Measurements from ENCODE around the gene CTNNAL1. TPM values are rescaled to one million over a fixed set of nuclear protein-coding genes. Genes with fewer than 3 reads are reported as not detected.
"Not testable (repeated sequence)": the region's sequence is repeated elsewhere in the genome, so short reads cannot be mapped to it uniquely, and the experiment has no call there.

CTNNAL1 gene
- total and polyA plus RNA-seq, 9 donors, result 23.9 to 37.1 (median 28.7) TPM

GRCh38 chr9:108937561-108938305 lies 75.6 kb downstream of the CTNNAL1 start:
- peaks cover 10% of the 10 kb centered on the region for H3K4me1 ChIP-seq (ENCODE audit: control insufficient read depth, insufficient read depth, low read length)
- WGBS (ENCODE audit: insufficient coverage), result 100% methylated on average over 1 of the region's 5 CpGs
- H3K4me3 ChIP-seq (ENCODE audit: low read length), result no peak overlapping the region
- no peaks in the 10 kb centered on the region for H3K9me3 ChIP-seq (replicated peaks; ENCODE audit: control insufficient read depth, low read depth, low read length)
- DNase-seq, result no peak
- H3K27ac ChIP-seq (ENCODE audit: low read length), result no peak overlapping the region
- peaks cover 3% of the 10 kb centered on the region for H3K36me3 ChIP-seq (ENCODE audit: control insufficient read depth, insufficient read depth, low read length)
- peaks cover 3% of the 10 kb centered on the region for H3K27me3 ChIP-seq (ENCODE audit: control insufficient read depth, insufficient read depth, low read length)

GRCh38 chr9:108934323-108934893 lies 78.9 kb downstream of the CTNNAL1 start, which contains the start of gene ABITRAM:
Gene ABITRAM, plus strand, starts transcription at chr9:108934400. Its CDS starts 87 bp downstream, at chr9:108934487.
- no peaks in the 10 kb centered on the region for H3K9me3 ChIP-seq (replicated peaks; ENCODE audit: control insufficient read depth, low read depth, low read length)
- DNase-seq, result peak; percentile 94
- peaks cover 3% of the 10 kb centered on the region for H3K36me3 ChIP-seq (ENCODE audit: control insufficient read depth, insufficient read depth, low read length)
- H3K4me1 ChIP-seq (ENCODE audit: control insufficient read depth, insufficient read depth, low read length), result peaks cover 13% of the 10 kb centered on the region
- 0% methylated on average over 41 of the region's 47 CpGs for WGBS (ENCODE audit: insufficient coverage)
- H3K27ac ChIP-seq (ENCODE audit: low read length), result peak within 1 kb of the TSS; percentile 88
- peaks cover 3% of the 10 kb centered on the region for H3K27me3 ChIP-seq (ENCODE audit: control insufficient read depth, insufficient read depth, low read length)
- peak within 1 kb of the TSS; percentile 97 for H3K4me3 ChIP-seq (ENCODE audit: low read length)

- peak within 1 kb of the TSS; percentile 88 for H3K27ac ChIP-seq (ENCODE audit: low read length)
- H3K4me1 ChIP-seq (ENCODE audit: control insufficient read depth, insufficient read depth, low read length), result peaks cover 13% of the 10 kb centered on the region
- peaks cover 3% of the 10 kb centered on the region for H3K36me3 ChIP-seq (ENCODE audit: control insufficient read depth, insufficient read depth, low read length)
- peak within 1 kb of the TSS; percentile 97 for H3K4me3 ChIP-seq (ENCODE audit: low read length)
- peaks cover 3% of the 10 kb centered on the region for H3K27me3 ChIP-seq (ENCODE audit: control insufficient read depth, insufficient read depth, low read length)
- under 1% methylated on average over 44 of the region's 48 CpGs for WGBS (ENCODE audit: insufficient coverage)
- peak; percentile 95 for DNase-seq
- H3K9me3 ChIP-seq (replicated peaks; ENCODE audit: control insufficient read depth, low read depth, low read length), result no peaks in the 10 kb centered on the region
Measured at GRCh38 chr9:108933718-108934322, 79.5 kb downstream of the CTNNAL1 start, which contains the start of gene ELP1. Gene ELP1, minus strand, starts transcription at chr9:108934124. Its CDS starts 2,978 bp downstream, at chr9:108931146.

- Histone ChIP-seq H3K27ac (ENCODE audit: low read length) (peak overlapping the region; percentile 88), H3K4me3 (ENCODE audit: low read length) (peak overlapping the region; percentile 97), H3K27me3 (ENCODE audit: control insufficient read depth, insufficient read depth, low read length) (peaks cover 3% of the 10 kb centered on the region), H3K4me1 (ENCODE audit: control insufficient read depth, insufficient read depth, low read length) (peaks cover 13% of the 10 kb centered on the region), H3K9me3 (replicated peaks; ENCODE audit: control insufficient read depth, low read depth, low read length) (no peaks in the 10 kb centered on the region), H3K36me3 (ENCODE audit: control insufficient read depth, insufficient read depth, low read length) (peaks cover 8% of the 10 kb centered on the region)
- DNase-seq, result peak; percentile 25
- WGBS (ENCODE audit: insufficient coverage), result under 1% methylated on average over 24 of the region's 25 CpGs
Measured at GRCh38 chr9:108933231-108933717, 80.0 kb downstream of the CTNNAL1 start.

- WGBS (ENCODE audit: insufficient coverage), result 71% methylated on average over 1 of the region's 2 CpGs
- Histone ChIP-seq H3K4me1 (ENCODE audit: control insufficient read depth, insufficient read depth, low read length) (peaks cover 9% of the 10 kb centered on the region), H3K27ac (ENCODE audit: low read length) (no peak overlapping the region), H3K36me3 (ENCODE audit: control insufficient read depth, insufficient read depth, low read length) (peaks cover 42% of the 10 kb centered on the region), H3K4me3 (ENCODE audit: low read length) (no peak overlapping the region), H3K27me3 (ENCODE audit: control insufficient read depth, insufficient read depth, low read length) (no peaks in the 10 kb centered on the region), H3K9me3 (replicated peaks; ENCODE audit: control insufficient read depth, low read depth, low read length) (no peaks in the 10 kb centered on the region)
- DNase-seq, result no peak
Measured at GRCh38 chr9:108928386-108928785, 84.9 kb downstream of the CTNNAL1 start.

GRCh38 chr9:108924466-108924865 lies 88.8 kb downstream of the CTNNAL1 start:
- Histone ChIP-seq H3K27ac (ENCODE audit: low read length) (no peak overlapping the region), H3K36me3 (ENCODE audit: control insufficient read depth, insufficient read depth, low read length) (peaks cover 60% of the 10 kb centered on the region), H3K27me3 (ENCODE audit: control insufficient read depth, insufficient read depth, low read length) (no peaks in the 10 kb centered on the region), H3K4me3 (ENCODE audit: low read length) (no peak overlapping the region), H3K9me3 (replicated peaks; ENCODE audit: control insufficient read depth, low read depth, low read length) (no peaks in the 10 kb centered on the region), H3K4me1 (ENCODE audit: control insufficient read depth, insufficient read depth, low read length) (no peaks in the 10 kb centered on the region)
- DNase-seq, result no peak

GRCh38 chr9:108921200-108921599 lies 92.1 kb downstream of the CTNNAL1 start:
- no peak for DNase-seq
- H3K27me3 ChIP-seq (ENCODE audit: control insufficient read depth, insufficient read depth, low read length), result no peaks in the 10 kb centered on the region
- H3K9me3 ChIP-seq (replicated peaks; ENCODE audit: control insufficient read depth, low read depth, low read length), result no peaks in the 10 kb centered on the region
- no peaks in the 10 kb centered on the region for H3K4me1 ChIP-seq (ENCODE audit: control insufficient read depth, insufficient read depth, low read length)
- H3K36me3 ChIP-seq (ENCODE audit: control insufficient read depth, insufficient read depth, low read length), result peaks cover 63% of the 10 kb centered on the region
- no peak overlapping the region for H3K27ac ChIP-seq (ENCODE audit: low read length)
- WGBS (ENCODE audit: insufficient coverage), result no CpG with 5 or more reads among the region's 1 CpG
- no peak overlapping the region for H3K4me3 ChIP-seq (ENCODE audit: low read length)

GRCh38 chr9:108920401-108920800 lies 92.9 kb downstream of the CTNNAL1 start:
- not testable (repeated sequence) for H3K9me3 ChIP-seq (replicated peaks; ENCODE audit: control insufficient read depth, low read depth, low read length); H3K27me3 ChIP-seq (ENCODE audit: control insufficient read depth, insufficient read depth, low read length); H3K4me1 ChIP-seq (ENCODE audit: control insufficient read depth, insufficient read depth, low read length); DNase-seq; H3K27ac ChIP-seq (ENCODE audit: low read length); H3K4me3 ChIP-seq (ENCODE audit: low read length)
- no CpG with 5 or more reads among the region's 1 CpG for WGBS (ENCODE audit: insufficient coverage)
- peaks cover 60% of the 10 kb centered on the region for H3K36me3 ChIP-seq (ENCODE audit: control insufficient read depth, insufficient read depth, low read length)

GRCh38 chr9:108919517-108919916 lies 93.8 kb downstream of the CTNNAL1 start:
- Histone ChIP-seq H3K27me3 (ENCODE audit: control insufficient read depth, insufficient read depth, low read length) (no peaks in the 10 kb centered on the region), H3K9me3 (replicated peaks; ENCODE audit: control insufficient read depth, low read depth, low read length) (no peaks in the 10 kb centered on the region), H3K27ac (ENCODE audit: low read length) (no peak overlapping the region), H3K4me1 (ENCODE audit: control insufficient read depth, insufficient read depth, low read length) (no peaks in the 10 kb centered on the region), H3K4me3 (ENCODE audit: low read length) (no peak overlapping the region), H3K36me3 (ENCODE audit: control insufficient read depth, insufficient read depth, low read length) (peaks cover 58% of the 10 kb centered on the region)
- 100% methylated on average over 1 of the region's 6 CpGs for WGBS (ENCODE audit: insufficient coverage)
- DNase-seq, result no peak

GRCh38 chr9:108913391-108913790 lies 99.9 kb downstream of the CTNNAL1 start:
- 100% methylated on average over 4 of the region's 5 CpGs for WGBS (ENCODE audit: insufficient coverage)
- no peak for DNase-seq
- Histone ChIP-seq H3K27me3 (ENCODE audit: control insufficient read depth, insufficient read depth, low read length) (no peaks in the 10 kb centered on the region), H3K27ac (ENCODE audit: low read length) (no peak overlapping the region), H3K9me3 (replicated peaks; ENCODE audit: control insufficient read depth, low read depth, low read length) (no peaks in the 10 kb centered on the region), H3K4me3 (ENCODE audit: low read length) (no peak overlapping the region), H3K36me3 (ENCODE audit: control insufficient read depth, insufficient read depth, low read length) (peaks cover 56% of the 10 kb centered on the region), H3K4me1 (ENCODE audit: control insufficient read depth, insufficient read depth, low read length) (no peaks in the 10 kb centered on the region)
